NK-92 (cell line): ENCODE measurements around the gene CAMTA1.
"Not testable (repeated sequence)": the region's sequence is repeated elsewhere in the genome, so short reads cannot be mapped to it uniquely, and the experiment has no call there.

Experiments used
- DNase-seq: peaks from one replicate; lab custom pipeline; 2025; ENCODE audit not compliant: unreplicated experiment; lab: John Stamatoyannopoulos, UW

The CAMTA1 gene

GRCh38 chr1:6785318-6785727, at the start of gene CAMTA1:
Gene CAMTA1 (plus strand): TSS chr1:6785454. CDS start chr1:6785531, 77 bp downstream.
- DNase-seq, result no peak

GRCh38 chr1:6738987-6739676, 46.1 kb upstream of the CAMTA1 start:
- DNase-seq, result no peak

DNA sequence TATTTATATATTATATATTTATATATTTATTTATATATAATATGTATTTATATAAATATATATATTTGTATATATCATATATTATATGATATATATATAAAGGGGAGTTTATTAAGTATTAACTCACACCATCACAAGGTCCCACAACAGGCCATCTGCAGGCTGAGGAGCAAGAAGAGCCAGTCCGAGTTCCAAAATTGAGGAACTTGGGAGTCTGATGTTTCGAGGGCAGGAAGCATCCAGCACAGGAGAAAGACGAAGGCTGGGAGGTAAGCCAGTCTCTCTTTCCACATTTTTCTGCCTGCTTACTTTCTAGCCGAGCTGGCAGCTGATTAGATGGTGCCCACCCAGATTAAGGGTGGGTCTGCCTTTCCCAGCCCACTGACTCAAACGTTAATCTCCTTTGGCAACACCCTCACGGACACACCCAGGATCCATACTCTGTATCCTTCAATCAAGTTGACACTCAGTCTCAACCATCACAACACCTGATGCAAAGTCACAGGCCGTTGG, 42.5 kb upstream of the CAMTA1 start:
- not testable (repeated sequence) for DNase-seq

DNA sequence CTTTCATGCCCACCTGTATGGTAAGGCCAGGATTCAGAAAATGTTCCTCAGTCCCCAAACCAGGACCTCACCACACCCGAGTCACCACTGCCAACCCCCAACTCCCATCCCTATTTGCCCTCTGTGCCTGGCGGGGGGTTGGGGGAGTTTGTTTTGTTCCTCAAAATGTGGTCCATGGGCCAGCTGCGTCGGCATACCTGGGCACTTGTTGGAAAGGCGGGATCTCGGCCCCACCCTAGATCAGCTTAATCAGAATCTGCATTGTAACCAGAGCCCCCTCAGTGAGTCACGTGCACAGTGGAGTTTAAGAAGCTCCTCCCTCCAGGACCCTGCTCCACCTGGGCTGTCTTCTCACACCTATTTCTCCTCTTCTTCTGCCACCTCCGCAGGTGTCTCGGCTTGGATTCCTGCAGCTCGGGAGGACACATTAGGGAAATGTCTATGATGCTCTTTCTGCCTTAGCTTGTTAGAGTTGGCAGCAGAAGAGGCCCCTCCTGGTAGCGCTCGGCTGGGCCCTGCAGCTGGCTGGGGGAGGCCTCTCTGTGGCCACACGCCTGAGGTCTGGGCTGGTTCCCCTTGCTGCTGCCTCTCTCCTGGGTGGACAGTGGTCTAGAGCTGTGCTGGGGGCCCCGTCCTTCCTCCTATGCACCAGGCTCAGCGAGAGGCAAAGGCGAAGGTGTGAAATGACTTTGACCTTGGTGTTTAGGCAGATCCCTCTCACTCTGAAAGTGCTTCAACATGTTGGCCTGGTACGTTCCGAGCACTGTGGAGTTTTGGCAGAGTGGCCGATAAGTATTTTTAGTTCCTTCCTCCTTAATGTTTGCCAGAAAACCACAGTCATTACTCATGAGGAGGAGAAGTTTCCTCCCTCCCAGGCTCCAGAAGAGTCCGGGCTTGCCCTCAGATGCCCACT, 41.8 kb upstream of the CAMTA1 start:
- DNase-seq, result no peak

DNA sequence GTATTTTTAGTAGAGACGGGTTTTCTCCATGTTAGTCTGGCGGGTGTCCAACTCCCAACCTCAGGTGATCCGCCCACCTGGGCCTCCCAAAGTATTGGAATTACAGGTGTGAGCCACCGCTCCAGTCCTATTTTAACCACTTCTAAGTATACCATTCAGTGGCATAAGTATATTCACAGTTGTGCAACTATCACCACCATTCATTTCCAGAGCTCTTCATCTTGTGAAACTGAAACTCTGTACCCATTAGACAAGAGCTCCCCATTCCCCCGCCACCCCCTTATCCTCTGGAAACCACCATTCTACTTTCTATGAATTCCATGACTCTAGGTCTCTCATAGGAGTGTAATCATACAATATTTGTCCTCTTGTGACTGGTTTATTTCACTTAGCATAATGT, 40.2 kb upstream of the CAMTA1 start:
- no peak for DNase-seq

DNA sequence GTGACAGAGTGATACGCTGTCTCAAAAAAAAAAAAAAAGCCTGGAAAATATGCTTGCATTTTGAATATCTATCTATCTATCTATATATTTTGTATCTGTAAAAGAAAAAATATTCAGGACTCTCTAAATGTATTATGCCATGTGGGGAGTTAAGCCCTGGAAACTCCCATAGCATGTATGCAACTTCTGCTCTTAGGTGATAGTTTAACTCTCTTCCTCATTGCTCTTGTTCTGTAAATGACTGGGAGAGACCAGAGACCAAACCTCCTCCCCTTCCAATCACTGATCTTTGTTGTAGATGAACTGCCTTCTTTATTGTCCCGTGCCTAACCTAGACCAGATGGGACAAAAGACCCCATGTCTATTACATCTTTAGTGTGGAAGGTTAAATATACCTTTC, 37.6 kb upstream of the CAMTA1 start:
- no peak for DNase-seq

- DNase-seq, result no peak
These were observed 34.8 kb upstream of the CAMTA1 start for GRCh38 chr1:6750490-6750889.

DNA sequence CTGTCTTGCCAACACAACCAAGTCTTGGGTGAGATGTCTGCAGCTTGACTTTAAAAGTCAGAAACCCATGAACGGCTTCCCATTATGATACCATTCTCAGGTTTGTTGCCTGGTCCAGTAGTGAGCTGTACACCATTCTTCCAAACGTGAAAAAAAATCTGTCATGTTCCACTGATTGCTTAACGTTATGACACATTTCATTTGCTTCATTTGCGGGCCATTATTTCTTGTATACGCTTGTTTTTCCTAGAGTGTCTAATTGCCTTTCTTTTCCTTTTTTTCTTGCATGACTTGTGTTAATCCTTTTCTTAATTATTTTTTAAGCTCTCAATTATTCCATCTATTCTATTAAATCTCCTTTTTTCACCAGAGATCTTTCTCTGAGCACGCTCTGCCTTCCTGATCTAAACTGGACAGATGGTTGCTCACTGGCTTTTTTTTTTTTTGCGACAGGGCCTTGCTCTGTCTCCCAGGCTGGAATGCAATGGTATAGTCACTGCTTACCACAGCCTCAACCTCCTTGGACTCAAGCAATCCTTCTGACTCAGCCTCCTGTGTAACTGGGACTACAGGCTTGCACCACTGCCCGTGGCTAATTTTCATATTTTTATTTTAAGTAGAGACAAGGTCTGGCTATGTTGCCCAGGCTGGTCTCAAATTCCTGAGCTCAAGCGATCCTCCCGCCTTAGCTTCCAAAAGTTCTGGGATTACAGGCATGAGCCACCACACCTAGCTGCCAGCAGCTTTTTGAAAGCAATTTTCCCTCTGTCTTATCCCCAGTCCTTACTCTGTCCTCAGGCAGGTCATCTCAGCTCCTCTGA, 31.7 kb upstream of the CAMTA1 start:
- DNase-seq, result no peak

- DNase-seq, result no peak
These were observed 28.8 kb upstream of the CAMTA1 start for GRCh38 chr1:6756457-6756856.

GRCh38 chr1:6757719-6758435, 27.4 kb upstream of the CAMTA1 start:
- no peak for DNase-seq

GRCh38 chr1:6761196-6761737, 24.0 kb upstream of the CAMTA1 start:
- DNase-seq, result no peak

GRCh38 chr1:6762060-6762459, 23.2 kb upstream of the CAMTA1 start:
- no peak for DNase-seq

DNA sequence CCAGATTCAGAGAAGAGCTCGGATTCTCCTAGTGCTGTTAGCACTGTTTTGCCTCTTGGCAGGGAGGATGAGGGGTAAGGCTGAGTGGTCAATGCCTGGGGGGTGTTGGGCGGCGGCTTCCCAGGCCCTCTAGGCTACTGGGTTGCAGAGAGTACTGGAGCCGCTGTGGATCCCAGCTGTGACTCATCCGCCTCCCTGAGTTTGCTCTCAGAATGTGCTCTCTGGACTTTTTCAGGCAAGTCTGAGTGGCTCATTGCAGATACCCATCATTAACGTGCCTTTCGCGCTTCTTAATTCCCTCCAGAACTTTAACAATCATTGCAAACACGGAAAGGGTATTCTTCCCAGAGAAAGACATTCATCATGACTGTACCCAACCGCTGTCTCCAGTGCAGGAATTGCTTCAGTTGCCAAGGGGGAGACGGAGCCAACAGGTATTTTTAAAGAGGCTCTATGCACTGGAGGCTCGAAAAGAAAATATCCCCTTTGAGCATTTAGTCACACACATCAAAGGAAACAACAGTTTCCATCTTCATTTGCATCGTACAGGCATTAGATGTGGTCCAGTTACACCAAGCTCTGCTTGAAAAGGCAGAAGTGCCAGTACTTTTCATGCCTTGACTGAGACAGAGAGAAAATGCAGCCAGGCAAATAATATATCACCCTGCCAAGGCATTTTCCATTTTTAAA, 14.4 kb upstream of the CAMTA1 start:
- no peak for DNase-seq

DNA sequence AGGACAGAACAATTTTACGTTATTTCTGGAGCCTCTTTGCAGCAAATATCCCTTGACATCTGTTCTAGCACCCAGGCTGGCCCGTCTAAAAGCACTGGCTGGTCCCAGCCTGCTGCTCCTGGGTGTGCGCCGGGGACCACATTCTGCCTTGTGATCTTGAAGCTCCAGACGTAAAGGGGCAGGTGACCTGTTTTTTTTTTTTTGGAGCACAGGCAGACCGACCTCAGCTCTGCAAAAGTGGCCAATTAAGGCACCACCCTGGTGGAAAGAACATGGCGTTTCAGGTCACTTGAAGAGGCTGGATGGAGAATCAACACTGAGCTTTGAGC, 13.8 kb upstream of the CAMTA1 start:
- DNase-seq, result no peak

DNA sequence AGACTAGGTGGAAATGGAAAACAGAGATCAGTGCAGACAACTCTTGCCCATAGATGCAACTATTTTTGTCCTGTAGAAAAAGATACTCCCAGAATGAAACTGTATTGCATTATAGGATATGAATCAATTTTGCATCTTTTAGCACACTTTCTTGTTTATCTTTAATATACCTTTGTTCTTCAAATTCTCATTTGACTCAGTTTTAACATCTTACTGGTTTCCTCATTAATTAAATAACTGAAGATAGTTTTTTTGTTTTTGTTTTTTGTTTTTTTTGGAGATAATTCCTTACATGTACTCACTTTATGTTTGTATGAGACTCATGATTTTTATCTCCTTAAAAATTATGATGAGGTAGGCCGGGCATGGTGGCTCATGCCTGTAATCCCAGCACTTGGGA, 10.9 kb upstream of the CAMTA1 start:
- DNase-seq, result no peak

- DNase-seq, result no peak
These were observed 9.8 kb upstream of the CAMTA1 start for GRCh38 chr1:6775261-6776043.

GRCh38 chr1:6776389-6776788, 8.9 kb upstream of the CAMTA1 start:
- DNase-seq, result no peak

DNA sequence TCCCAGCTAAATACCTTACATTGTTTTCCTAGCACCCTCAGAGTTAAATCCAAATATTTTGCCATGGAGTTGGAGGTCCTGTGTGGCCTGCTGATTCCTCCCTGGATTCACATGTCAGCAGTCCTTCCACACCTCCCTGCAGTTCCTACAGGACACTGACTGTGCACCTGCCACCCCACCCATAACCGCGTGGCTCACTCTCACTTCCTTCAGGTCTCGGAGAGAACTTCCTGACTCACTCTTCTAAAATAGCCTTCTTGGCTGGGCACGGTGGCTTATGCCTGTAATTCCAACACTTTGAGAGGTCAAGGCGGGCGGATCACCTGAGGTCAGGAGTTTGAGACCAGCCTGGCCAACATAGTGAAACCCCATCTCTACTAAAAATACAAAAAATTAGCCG, 8.4 kb upstream of the CAMTA1 start:
- DNase-seq, result no peak

DNA sequence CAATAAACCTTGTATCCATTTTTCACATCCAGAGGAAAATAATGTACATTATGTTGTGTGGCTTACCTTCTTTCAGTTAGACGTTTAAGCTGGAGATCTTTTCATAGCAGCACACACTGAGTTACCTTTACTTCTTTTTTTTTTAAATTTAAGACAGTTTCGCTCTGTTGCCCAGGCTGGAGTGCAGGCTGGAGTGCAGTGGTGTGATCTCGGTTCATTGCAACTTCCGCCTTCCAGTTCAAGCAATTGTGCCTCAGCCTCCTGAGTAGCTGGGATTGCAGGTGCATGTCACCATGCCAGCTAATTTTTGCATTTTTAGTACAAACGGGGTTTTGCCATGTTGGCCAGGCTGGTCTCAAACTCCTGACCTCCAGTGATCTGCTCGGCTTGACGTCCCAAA, 7.4 kb upstream of the CAMTA1 start:
- DNase-seq, result no peak
